Stromal cell of bone marrow (primary cell): ENCODE data around the gene CIITA.

Source experiments
- DNase-seq: peaks from one replicate; pipeline ENCODE4 v3.0.0-alpha.2; 2012; ENCODE audit warnings: low read depth

CIITA gene

GRCh38 chr16:10849736-10850477 is 27.1 kb upstream of the CIITA start:
- no peak for DNase-seq

DNA sequence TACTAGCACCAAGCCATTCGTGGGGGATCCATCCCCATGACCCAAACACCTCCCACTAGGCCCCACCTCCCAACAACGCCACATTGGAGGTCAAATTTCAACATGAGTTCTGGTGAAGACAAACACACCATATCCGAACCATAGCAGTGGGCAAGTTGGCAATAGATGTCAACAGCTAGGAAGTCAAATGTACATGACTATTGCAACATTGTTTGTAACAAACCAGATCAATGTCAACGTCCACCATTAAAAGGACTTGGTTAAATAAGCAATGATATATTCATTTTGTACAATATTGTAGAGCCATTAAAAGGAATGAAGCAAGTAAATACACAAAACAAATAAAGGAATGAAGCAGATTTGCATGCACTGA is 26.5 kb upstream of the CIITA start:
- no peak for DNase-seq

DNA sequence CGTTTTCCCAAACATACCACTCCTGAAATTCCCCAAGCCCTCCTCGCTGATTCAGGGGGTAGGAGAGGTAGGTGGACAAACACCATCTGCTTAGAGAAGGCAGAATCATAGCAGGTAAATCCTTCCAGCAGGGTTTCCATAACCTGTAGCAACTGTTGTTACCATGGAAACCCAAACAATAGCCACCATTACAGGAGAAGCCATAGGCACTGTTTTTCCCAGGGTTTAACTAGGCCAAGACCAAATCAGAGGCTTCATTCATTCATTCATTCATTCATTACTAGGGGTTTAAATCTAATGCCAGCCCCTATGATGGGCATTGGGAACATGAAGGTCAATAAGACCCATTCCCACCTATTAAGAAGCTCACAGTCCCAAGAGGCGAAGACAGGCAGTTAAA is 25.5 kb upstream of the CIITA start:
- DNase-seq: no peak

DNA sequence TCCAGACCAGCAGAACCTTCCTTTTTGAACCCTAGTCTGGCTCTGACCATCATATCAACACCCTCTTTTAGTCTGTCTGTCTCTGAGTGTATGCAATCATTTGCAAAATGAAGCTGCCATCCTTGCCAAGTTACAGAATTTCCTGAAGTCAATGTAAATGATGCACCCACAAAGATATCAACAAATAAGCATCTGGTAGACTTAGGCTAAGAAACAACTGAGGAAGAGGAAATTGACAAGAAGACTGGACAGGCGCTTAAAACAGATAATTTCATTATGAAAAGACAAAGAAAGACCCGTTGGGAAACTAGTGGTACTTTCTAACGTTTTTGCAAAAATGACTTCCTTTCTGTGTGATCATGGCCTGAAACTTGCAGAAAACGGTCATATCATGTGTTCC is 24.7 kb upstream of the CIITA start:
- no peak for DNase-seq

GRCh38 chr16:10852948-10853347 is 24.1 kb upstream of the CIITA start:
- no peak for DNase-seq

DNA sequence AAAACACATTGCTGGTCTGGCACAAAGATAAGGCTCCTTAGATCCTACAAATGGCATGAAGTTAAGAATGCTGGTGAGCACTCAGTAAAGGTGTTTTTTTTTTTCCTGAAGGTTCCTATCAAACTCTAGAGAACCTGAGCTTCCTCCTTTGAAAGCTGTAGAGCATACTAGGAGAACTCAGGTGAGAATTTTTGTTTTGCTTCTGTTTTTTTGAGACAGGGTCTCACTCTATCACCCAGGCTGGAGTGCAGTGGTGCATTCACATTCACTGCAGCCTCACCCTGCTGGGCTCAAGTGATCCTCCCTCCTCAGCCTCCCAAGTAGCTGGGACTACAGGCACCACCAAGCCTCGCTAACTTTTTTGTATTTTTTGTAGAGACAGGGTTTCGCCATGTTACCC is 21.0 kb upstream of the CIITA start:
- DNase-seq: no peak

DNA sequence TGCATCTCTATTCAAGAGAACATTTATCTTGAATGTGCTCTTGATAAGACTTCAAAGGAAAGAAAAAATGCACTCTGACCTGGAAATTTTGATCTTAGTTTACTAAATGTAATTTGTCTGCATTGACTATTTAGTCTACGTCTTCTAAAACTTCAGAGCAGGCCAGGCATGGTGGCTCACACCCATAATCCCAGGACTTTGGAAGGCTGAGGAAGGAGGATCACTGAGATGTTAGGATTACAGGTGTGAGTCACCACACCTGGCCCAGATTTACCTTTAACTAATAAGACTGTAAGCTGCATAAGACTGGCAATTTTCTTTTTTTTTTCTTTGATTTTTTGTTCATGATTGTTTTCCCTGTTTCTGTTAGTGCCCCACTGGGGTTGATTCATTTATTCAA is 18.8 kb upstream of the CIITA start:
- no peak for DNase-seq

- DNase-seq: no peak
Observed at GRCh38 chr16:10859020-10859419, 18.0 kb upstream of the CIITA start.

GRCh38 chr16:10859658-10860057 is 17.3 kb upstream of the CIITA start:
- DNase-seq: no peak

- DNase-seq: peak; percentile 91
Observed at GRCh38 chr16:10862438-10862837, 14.6 kb upstream of the CIITA start.

DNA sequence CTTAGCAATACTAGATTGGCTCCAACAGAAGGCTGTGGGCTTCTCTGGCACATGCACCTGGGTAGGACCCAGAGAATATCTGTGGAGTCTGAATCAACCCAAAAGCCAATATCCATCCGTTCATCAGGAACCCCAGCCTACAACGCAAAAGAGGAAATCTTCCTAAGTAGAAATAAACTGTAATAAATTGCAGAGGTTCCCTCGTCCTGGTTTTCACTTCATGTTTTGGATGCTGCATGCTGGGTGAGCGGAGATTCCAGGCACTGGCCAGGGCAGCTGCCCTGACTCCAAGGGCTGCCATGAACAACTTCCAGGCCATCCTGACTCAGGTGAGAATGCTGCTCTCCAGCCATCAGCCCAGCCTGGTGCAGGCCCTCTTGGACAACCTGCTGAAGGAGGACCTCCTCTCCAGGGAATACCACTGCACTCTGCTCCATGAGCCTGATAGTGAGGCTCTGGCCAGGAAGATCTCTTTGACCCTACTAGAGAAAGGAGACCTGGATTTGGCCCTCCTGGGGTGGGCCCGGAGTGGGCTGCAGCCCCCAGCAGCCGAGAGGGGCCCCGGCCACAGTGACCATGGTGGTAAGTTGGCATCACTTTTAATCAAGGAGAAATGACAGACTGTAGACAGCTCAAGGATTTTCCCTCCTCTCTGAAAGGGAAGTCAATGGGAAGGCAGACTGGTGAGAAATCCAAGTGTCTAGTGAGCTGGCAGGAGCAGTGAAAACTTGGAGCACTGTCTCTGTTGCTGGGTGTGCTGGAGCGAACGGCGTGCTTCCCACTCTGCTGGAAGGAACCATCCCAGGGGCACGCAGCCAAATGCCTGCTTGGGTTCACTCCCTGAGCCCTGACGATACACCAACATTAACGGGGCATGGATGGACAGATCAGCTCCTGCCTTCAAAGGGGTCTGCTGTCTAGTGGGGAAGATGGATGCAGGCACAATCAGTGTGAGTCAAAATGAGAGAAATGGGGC is 10.7 kb upstream of the CIITA start:
- no peak for DNase-seq

DNA sequence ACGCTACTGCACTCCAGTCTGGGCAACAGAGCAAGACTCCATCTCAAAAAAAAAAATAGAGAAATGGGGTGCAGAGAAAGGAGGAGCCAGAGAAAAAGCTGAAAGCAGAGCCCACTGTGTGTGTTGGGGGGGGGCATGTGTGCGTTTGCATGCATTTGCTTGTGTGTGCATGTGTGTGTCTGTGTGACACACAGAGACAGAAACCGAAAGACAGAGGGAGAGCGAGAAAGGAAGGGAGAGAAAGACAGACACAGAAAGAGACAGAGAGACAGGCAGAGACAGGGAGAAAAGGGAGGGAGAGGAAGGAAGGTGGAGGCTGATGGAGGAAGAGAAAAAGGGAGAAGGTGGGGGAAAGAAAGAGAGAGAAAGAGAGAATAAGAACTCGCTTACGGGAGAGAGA is 9.8 kb upstream of the CIITA start:
- no peak for DNase-seq

GRCh38 chr16:10868104-10868595 is 8.9 kb upstream of the CIITA start:
- no peak for DNase-seq

DNA sequence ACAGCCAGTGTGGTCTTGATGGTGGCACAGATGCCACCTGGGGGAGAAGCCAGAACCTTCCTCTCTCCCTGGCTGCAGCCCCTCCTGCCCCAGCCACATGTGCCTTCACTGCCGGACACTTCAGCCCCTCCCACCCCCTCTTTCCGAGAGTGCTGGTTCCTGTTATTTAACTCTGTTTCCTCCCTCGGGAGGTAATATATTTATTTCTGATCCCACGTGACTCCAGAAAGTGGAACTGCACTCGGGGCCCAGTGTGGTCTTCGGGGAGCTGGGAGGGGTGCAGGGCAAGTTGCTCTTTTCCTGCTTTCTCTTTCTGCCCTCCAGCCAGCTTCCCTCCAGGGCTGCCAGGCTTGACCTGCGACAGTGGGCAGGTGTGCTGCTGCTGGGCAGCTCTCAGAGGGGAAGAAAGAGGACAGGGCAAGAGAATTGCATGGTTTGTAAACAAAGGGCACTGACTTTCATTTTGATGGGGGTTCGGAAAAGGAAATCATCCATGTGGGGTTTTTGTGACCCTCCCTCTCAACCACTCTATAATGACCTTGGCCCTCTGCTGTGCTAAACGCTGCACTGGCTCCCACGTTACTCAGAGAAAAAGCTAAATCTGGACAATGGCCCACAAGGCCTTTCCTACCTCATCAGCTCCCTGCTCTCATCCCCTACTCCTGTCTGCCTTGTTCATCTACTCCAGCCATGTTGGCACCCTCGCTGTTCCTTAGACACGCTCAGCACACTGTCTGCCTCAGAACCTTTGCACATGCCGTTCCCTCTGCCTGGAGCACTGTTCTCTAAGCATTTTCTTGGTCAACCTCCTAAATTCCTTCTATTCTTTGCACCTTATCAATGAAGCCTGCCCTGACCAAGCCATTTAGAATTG is 8.2 kb upstream of the CIITA start:
- no peak for DNase-seq

GRCh38 chr16:10870137-10870776 is 6.7 kb upstream of the CIITA start:
- no peak for DNase-seq

GRCh38 chr16:10870808-10871156 is 6.2 kb upstream of the CIITA start:
- DNase-seq: no peak

GRCh38 chr16:10871157-10871991 is 5.6 kb upstream of the CIITA start:
- DNase-seq: peak; percentile 90

DNA sequence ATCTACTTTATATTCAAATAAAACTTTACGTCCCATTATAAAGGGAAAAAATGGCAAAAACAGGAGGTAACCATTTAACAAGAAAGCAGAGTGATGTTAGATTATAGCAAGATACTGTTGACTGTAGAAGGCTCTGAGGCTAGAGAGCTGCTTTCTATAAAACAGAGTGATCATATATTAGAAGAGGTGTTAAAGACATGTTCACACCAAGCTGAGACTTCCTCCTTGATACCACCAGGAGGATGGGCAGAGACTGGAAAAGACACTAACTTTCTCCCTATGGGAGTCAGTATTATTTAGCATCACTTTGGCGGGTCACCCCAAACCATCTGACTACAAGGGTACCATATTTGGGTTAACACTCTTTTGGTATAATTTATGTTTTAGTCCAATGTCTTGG is 687 bp upstream of the CIITA start:
- DNase-seq: no peak

DNA sequence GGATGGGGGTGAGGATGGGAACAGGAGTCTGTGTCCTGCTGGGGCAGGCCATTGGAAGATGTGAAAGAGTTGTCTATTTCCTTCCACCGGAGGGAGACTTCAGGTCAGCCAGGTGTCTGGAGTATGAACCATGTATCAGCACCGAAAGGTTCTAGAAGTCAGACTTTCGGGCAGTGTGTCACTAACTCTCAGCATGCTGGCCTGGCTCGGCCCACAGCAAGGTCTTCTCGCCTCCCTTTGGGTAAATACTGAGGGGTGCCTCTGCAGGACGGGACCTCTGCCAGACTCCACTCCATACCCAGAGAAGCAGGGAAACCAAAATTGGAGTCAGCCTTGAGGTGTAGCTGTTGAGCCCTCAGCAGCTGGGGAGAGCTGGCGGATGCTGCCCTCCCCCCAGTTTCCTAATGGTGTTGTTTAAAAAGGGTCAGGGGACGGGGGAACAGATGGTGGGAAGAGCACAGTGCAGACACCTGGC is 507 bp downstream of the CIITA start:
- no peak for DNase-seq

GRCh38 chr16:10878328-10878643 is 1.3 kb downstream of the CIITA start:
- no peak for DNase-seq
